ENCODE results near the gene UGT1A8. TPM values are rescaled to one million over a fixed set of nuclear protein-coding genes. Genes with fewer than 3 reads are reported as not detected.

UGT1A8 gene
- polyA plus RNA-seq, 1 of the 3 experiments (the other 2 are of a cell fraction), result not detected

DNA sequence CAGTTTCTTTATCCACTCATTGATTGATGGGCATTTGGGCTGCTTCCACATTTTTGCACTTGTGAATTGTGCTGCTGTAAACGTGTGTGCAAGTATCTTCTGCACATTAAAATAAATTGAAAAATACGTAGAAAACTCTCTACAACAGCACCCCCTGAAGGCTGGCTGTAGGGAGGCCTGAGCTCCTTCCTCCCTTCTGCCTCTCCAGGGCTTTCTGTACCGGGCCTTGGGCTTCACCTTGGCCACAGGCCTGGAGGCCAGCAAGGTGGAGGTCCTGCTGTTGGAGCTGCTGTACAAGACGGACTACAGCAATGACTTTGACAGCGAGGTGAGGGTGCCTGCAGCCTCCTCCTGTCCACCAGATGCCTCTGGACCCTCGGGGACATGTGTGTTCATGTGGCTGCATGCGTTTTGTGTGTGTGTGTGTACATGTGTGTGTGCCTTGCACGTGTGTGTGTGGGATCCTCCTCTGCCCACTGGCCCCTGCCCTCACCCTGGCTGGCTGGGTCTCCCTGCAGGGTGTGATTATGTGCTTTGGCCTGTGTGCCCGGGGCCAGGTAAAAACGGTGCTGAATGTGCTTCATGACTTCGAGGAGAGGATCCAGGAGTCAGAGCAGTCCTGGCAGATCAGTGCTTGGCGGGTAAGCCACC, 189.9 kb downstream of the UGT1A8 start:
- TF ChIP-seq PBX3 (IDR thresholded peaks at IDR 0.05) (no peak), TAF1 (IDR thresholded peaks at IDR 0.05; ENCODE audit: borderline replicate concordance, low read depth, low read length) (no peak), TCF12 (IDR thresholded peaks at IDR 0.05) (no peak), IRF3 (IDR thresholded peaks at IDR 0.05; ENCODE audit: low read depth, low read length) (no peak), POLR2AphosphoS5 (IDR thresholded peaks at IDR 0.05; ENCODE audit: low read depth, low read length) (no peak), NFIC (IDR thresholded peaks at IDR 0.05; ENCODE audit: borderline replicate concordance) (no peak), EZH2phosphoT487 (IDR thresholded peaks at IDR 0.05; ENCODE audit: borderline replicate concordance, low read depth) (no peak), SIN3A (IDR thresholded peaks at IDR 0.05; ENCODE audit: borderline replicate concordance, low read depth, low read length) (no peak), EP300 (IDR thresholded peaks at IDR 0.05; ENCODE audit: borderline replicate concordance in 1 of 2, low read depth in 1 of 2, low read length in 1 of 2) (no peak), NRF1 (IDR thresholded peaks at IDR 0.05; ENCODE audit: low read depth, low read length) (no peak), CTCF (IDR thresholded peaks at IDR 0.05) (no peak), MEF2A (IDR thresholded peaks at IDR 0.05; ENCODE audit: borderline replicate concordance, low read depth) (no peak), SMC3 (IDR thresholded peaks at IDR 0.05; ENCODE audit: low read depth, low read length) (no peak), RAD21 (IDR thresholded peaks at IDR 0.05; ENCODE audit: low read length) (no peak), MXI1 (IDR thresholded peaks at IDR 0.05; ENCODE audit: low read depth, low read length) (no peak), TEAD4 (IDR thresholded peaks at IDR 0.05; ENCODE audit: borderline replicate concordance, insufficient read depth) (no peak)
- TF ChIP-seq, protein P1, sequence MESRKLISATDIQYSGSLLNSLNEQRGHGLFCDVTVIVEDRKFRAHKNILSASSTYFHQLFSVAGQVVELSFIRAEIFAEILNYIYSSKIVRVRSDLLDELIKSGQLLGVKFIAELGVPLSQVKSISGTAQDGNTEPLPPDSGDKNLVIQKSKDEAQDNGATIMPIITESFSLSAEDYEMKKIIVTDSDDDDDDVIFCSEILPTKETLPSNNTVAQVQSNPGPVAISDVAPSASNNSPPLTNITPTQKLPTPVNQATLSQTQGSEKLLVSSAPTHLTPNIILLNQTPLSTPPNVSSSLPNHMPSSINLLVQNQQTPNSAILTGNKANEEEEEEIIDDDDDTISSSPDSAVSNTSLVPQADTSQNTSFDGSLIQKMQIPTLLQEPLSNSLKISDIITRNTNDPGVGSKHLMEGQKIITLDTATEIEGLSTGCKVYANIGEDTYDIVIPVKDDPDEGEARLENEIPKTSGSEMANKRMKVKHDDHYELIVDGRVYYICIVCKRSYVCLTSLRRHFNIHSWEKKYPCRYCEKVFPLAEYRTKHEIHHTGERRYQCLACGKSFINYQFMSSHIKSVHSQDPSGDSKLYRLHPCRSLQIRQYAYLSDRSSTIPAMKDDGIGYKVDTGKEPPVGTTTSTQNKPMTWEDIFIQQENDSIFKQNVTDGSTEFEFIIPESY (IDR thresholded peaks at IDR 0.05; ENCODE audit: borderline replicate concordance, low read depth), result no peak
- TF ChIP-seq, protein P2, sequence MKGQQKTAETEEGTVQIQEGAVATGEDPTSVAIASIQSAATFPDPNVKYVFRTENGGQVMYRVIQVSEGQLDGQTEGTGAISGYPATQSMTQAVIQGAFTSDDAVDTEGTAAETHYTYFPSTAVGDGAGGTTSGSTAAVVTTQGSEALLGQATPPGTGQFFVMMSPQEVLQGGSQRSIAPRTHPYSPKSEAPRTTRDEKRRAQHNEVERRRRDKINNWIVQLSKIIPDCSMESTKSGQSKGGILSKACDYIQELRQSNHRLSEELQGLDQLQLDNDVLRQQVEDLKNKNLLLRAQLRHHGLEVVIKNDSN (IDR thresholded peaks at IDR 0.05; ENCODE audit: borderline replicate concordance, low read depth), result no peak
- Histone ChIP-seq H3F3A (replicated peaks; ENCODE audit: insufficient read depth) (no peaks in the 10 kb centered on the region), H3K36me3 (replicated peaks in 1 of 2; ENCODE audit: control insufficient read depth in 1 of 2, insufficient read depth in 2 of 2, low read length in 1 of 2) (no peaks in the 10 kb centered on the region), H3K9me3 (no peaks in the 10 kb centered on the region; the same call in 1 of the 2 replicates), H4K20me1 (ENCODE audit: insufficient read depth) (no peaks in the 10 kb centered on the region), H3K9me2 (no peaks in the 10 kb centered on the region), H3K4me2 (no peak overlapping the region), H3K4me3 (ENCODE audit: low read depth in 2 of 2, low read length in 1 of 2) (no peak overlapping the region), H3K4me1 (ENCODE audit: control insufficient read depth in 1 of 2, insufficient read depth in 2 of 2, low read depth in 1 of 2, low read length in 1 of 2) (no peaks in the 10 kb centered on the region), H3K9ac (no peak overlapping the region), H3K79me2 (ENCODE audit: insufficient read depth) (no peaks in the 10 kb centered on the region), H3K27me3 (ENCODE audit: insufficient read depth) (no peaks in the 10 kb centered on the region; the same call in 1 of the 2 replicates), H3K27ac (ENCODE audit: low read depth in 2 of 2, low read length in 1 of 2) (no peak overlapping the region), H2AFZ (ENCODE audit: low read depth) (no peak overlapping the region)
- ChIA-PET POLR2A (no interaction called here), CTCF (no interaction called here)
- no peak for DNase-seq
- WGBS (ENCODE audit: low lambda C conversion rate), result 30% methylated on average over 7 of the region's 12 CpGs

Measured in SK-N-SH (cell line).